ENCODE measurements around the gene GARS1. TPM values are rescaled to one million over a fixed set of nuclear protein-coding genes. Genes with fewer than 3 reads are reported as not detected.
"Not testable (repeated sequence)": the region's sequence is repeated elsewhere in the genome, so short reads cannot be mapped to it uniquely, and the experiment has no call there.

GARS1 gene
- polyA plus RNA-seq, 1 donor from 2014 or later: 99.1 TPM

- Histone ChIP-seq H3K9ac (ENCODE audit: low read length) (no peak overlapping the region), H3K4me3 (ENCODE audit: low read length) (no peak overlapping the region), H3K27ac (ENCODE audit: low read length) (no peak overlapping the region), H3K27me3 (ENCODE audit: insufficient read depth, low read depth, low read length) (no peaks in the 10 kb centered on the region), H3K9me2 (ENCODE audit: insufficient read depth, low read length) (no peaks in the 10 kb centered on the region), H3F3A (ENCODE audit: insufficient read depth, low read length, poor library complexity, severe bottlenecking) (no peaks in the 10 kb centered on the region), H3K9me3 (ENCODE audit: low read length) (no peaks in the 10 kb centered on the region), H3K36me3 (ENCODE audit: insufficient read depth, low read length) (no peaks in the 10 kb centered on the region), H2AFZ (ENCODE audit: low read depth, low read length) (no peak overlapping the region), H4K20me1 (ENCODE audit: insufficient read depth) (no peaks in the 10 kb centered on the region), H3K79me2 (replicated peaks; ENCODE audit: insufficient read depth, low read length) (no peaks in the 10 kb centered on the region), H3K4me2 (ENCODE audit: low read length) (no peak overlapping the region)
- TF ChIP-seq POLR2AphosphoS5 (IDR thresholded peaks at IDR 0.05): no peak
Measured at GRCh38 chr7:30635798-30636197, 41.1 kb downstream of the GARS1 start.

- not testable (repeated sequence) for H3F3A ChIP-seq (ENCODE audit: insufficient read depth, low read length, poor library complexity, severe bottlenecking); H3K9me2 ChIP-seq (ENCODE audit: insufficient read depth, low read length); H3K36me3 ChIP-seq (ENCODE audit: insufficient read depth, low read length); H3K27ac ChIP-seq (ENCODE audit: low read length); H3K4me3 ChIP-seq (ENCODE audit: low read length); H4K20me1 ChIP-seq (ENCODE audit: insufficient read depth); H3K9ac ChIP-seq (ENCODE audit: low read length); H3K9me3 ChIP-seq (ENCODE audit: low read length); H3K79me2 ChIP-seq (replicated peaks; ENCODE audit: insufficient read depth, low read length); H3K27me3 ChIP-seq (ENCODE audit: insufficient read depth, low read depth, low read length); H3K4me2 ChIP-seq (ENCODE audit: low read length); H2AFZ ChIP-seq (ENCODE audit: low read depth, low read length)
Measured at GRCh38 chr7:30642322-30642721, 47.6 kb downstream of the GARS1 start.

- H3K9ac ChIP-seq (ENCODE audit: low read length): no peak overlapping the region
- H3K9me3 ChIP-seq (ENCODE audit: low read length): no peaks in the 10 kb centered on the region
- H3K4me2 ChIP-seq (ENCODE audit: low read length): no peak overlapping the region
- H3K4me3 ChIP-seq (ENCODE audit: low read length): no peak overlapping the region
- TF ChIP-seq EP300 (conservative IDR thresholded peaks at IDR 0.05; ENCODE audit: poor library complexity, severe bottlenecking) (no peak), EZH2 (IDR thresholded peaks at IDR 0.05; ENCODE audit: borderline replicate concordance, insufficient read depth, low read length, poor library complexity, severe bottlenecking) (no peak), RAD21 (conservative IDR thresholded peaks at IDR 0.05) (no peak), SMC3 (conservative IDR thresholded peaks at IDR 0.05; ENCODE audit: poor library complexity) (no peak), CTCF (IDR thresholded peaks at IDR 0.05; ENCODE audit: poor library complexity, severe bottlenecking) (no peak), TAF1 (IDR thresholded peaks at IDR 0.05; ENCODE audit: low read depth) (no peak), REST (IDR thresholded peaks at IDR 0.05; ENCODE audit: borderline replicate concordance) (no peak), MXI1 (conservative IDR thresholded peaks at IDR 0.05; ENCODE audit: poor library complexity, severe bottlenecking) (no peak), POLR2AphosphoS5 (IDR thresholded peaks at IDR 0.05) (no peak)
- H3K27ac ChIP-seq (ENCODE audit: low read length): no peak overlapping the region
- no peaks in the 10 kb centered on the region for H3K27me3 ChIP-seq (ENCODE audit: insufficient read depth, low read depth, low read length)
- no peaks in the 10 kb centered on the region for H3K36me3 ChIP-seq (ENCODE audit: insufficient read depth, low read length)
- H3K79me2 ChIP-seq (replicated peaks; ENCODE audit: insufficient read depth, low read length): no peaks in the 10 kb centered on the region
- no peak overlapping the region for H2AFZ ChIP-seq (ENCODE audit: low read depth, low read length)
- H3F3A ChIP-seq (ENCODE audit: insufficient read depth, low read length, poor library complexity, severe bottlenecking): no peaks in the 10 kb centered on the region
- no peaks in the 10 kb centered on the region for H3K9me2 ChIP-seq (ENCODE audit: insufficient read depth, low read length)
- no peaks in the 10 kb centered on the region for H4K20me1 ChIP-seq (ENCODE audit: insufficient read depth)
Measured at GRCh38 chr7:30642789-30643188, 48.1 kb downstream of the GARS1 start.
